Endothelial cell of umbilical vein (primary cell): ENCODE data around the gene RALA. TPM values are rescaled to one million over a fixed set of nuclear protein-coding genes. Genes with fewer than 3 reads are reported as not detected.

Experiments used
- BruUV-seq: library from RNA; stranded (reverse); fragments of 400-500 nt; replicated peaks from 2 replicates; lab custom pipeline; 2021; lab: Mats Ljungman, UMichigan
- CTCF ChIA-PET: fragments of 300-600, 350-600 bp; sonication (Branson Sonifier 250); formaldehyde crosslinking; loops from one replicate; lab custom pipeline; 2021; ENCODE audit warnings: antibody characterized with exemption, inconsistent platforms; lab: Charles Lee
- POLR2A ChIA-PET: fragments of 300-600, 350-600 bp; sonication (Branson Sonifier 250); formaldehyde crosslinking; loops from one replicate; lab custom pipeline; 2021; ENCODE audit warnings: antibody characterized with exemption, inconsistent platforms; lab: Charles Lee
- DNase-seq: peaks from one replicate; pipeline ENCODE4 v3.0.0-alpha.2; 2011; ENCODE audit warnings: low read depth, low spot score
- FAIRE-seq: peaks from 2 replicates; lab custom pipeline; 2011; peaks lifted over from hg19 to GRCh38; lab: Jason Lieb, UNC
- H2AFZ ChIP-seq: 2 replicates; pipeline ENCODE4 v1.6.0; 2012; ENCODE audit warnings: low read depth, low read length, control low read depth, inconsistent platforms
- H3K27ac ChIP-seq: 2 replicates; pipeline ENCODE4 v1.5.1; 2011; ENCODE audit warnings: low read depth, mild to moderate bottlenecking, control low read depth, low read length, moderate library complexity; ENCODE audit not compliant: insufficient read depth
- H3K27me3 ChIP-seq, 2 experiments: 2 replicates each; pipeline versions ENCODE4 v1.6.0 to v1.6.1; 2011; ENCODE audit warnings: low read length in 2 of 2, mixed read lengths in 1 of 2; ENCODE audit not compliant: control insufficient read depth in 2 of 2, insufficient read depth in 2 of 2
- H3K36me3 ChIP-seq, 2 experiments: 2 replicates in 1 of 2; 3 replicates in 1 of 2; pipeline ENCODE4 v1.5.1; 2011; ENCODE audit warnings: low read length in 2 of 2, mild to moderate bottlenecking in 1 of 2, moderate library complexity in 1 of 2; ENCODE audit not compliant: control insufficient read depth in 2 of 2, insufficient read depth in 2 of 2; ENCODE audit errors: extremely low read depth in 1 of 2
- H3K4me1 ChIP-seq: 3 replicates; pipeline ENCODE4 v1.5.1; 2011; ENCODE audit warnings: mild to moderate bottlenecking, low read length; ENCODE audit not compliant: control insufficient read depth, insufficient read depth; ENCODE audit errors: extremely low read depth
- H3K4me2 ChIP-seq: 2 replicates; pipeline ENCODE4 v1.6.1; 2011; ENCODE audit warnings: low read length, control low read depth, mixed read lengths; ENCODE audit not compliant: insufficient read depth
- H3K4me3 ChIP-seq, 3 experiments: fragments of 200-600 bp in 1 of 3; sonication (generic), shearing (Covaris generic) in 1 of 3; replicated peaks in 1 of 3; 2 replicates each; pipeline ENCODE4 v1.5.1; 2011 to 2016; ENCODE audit warnings: control low read depth in 3 of 3, low read length in 3 of 3, mild to moderate bottlenecking in 2 of 3, inconsistent platforms in 1 of 3, low read depth in 1 of 3, moderate library complexity in 1 of 3; ENCODE audit not compliant: insufficient read depth in 1 of 3
- H3K79me2 ChIP-seq: 2 replicates; pipeline ENCODE4 v1.6.0; 2012; ENCODE audit warnings: low read length, inconsistent platforms; ENCODE audit not compliant: control insufficient read depth, insufficient read depth
- H3K9ac ChIP-seq: replicated peaks from 2 replicates; pipeline ENCODE3; 2011; ENCODE audit warnings: low read length, control low read depth; ENCODE audit not compliant: insufficient read depth; ENCODE audit errors: extremely low read depth
- H3K9me1 ChIP-seq: replicated peaks from 3 replicates; pipeline ENCODE4 v1.6.0; 2011; ENCODE audit warnings: mild to moderate bottlenecking, low read length; ENCODE audit not compliant: control insufficient read depth, insufficient read depth; ENCODE audit errors: extremely low read depth
- H3K9me3 ChIP-seq: replicated peaks from 2 replicates; pipeline ENCODE4 v1.5.1; 2012; ENCODE audit warnings: low read length, inconsistent platforms; ENCODE audit not compliant: control insufficient read depth, insufficient read depth
- H4K20me1 ChIP-seq: replicated peaks from 2 replicates; pipeline ENCODE3; 2011; ENCODE audit warnings: mild to moderate bottlenecking, low read length; ENCODE audit not compliant: control insufficient read depth, insufficient read depth; ENCODE audit errors: extremely low read depth
- CTCF ChIP-seq, 2 donors: IDR thresholded peaks; 1 replicate in 1 of 2; 2 replicates in 1 of 2; pipeline ENCODE4 v1.5.1; 2011; ENCODE audit warnings: low read length in 2 of 2, mild to moderate bottlenecking in 2 of 2, moderate library complexity in 2 of 2, control low read depth in 1 of 2, inconsistent platforms in 1 of 2, low read depth in 1 of 2; ENCODE audit not compliant: insufficient read depth in 1 of 2; ENCODE audit errors: extremely low read depth in 1 of 2
- EZH2 ChIP-seq: IDR thresholded peaks from 2 replicates; pipeline ENCODE4 v1.6.1; 2012; ENCODE audit warnings: borderline replicate concordance, low read depth, mild to moderate bottlenecking, moderate library complexity, low read length, inconsistent platforms; ENCODE audit not compliant: severe bottlenecking
- FOS ChIP-seq: IDR thresholded peaks from 2 replicates; pipeline ENCODE4 v1.6.1; 2011; ENCODE audit warnings: mild to moderate bottlenecking, low read length, moderate library complexity, borderline replicate concordance; ENCODE audit not compliant: insufficient read depth
- GATA2 ChIP-seq: IDR thresholded peaks from 2 replicates; pipeline ENCODE4 v1.7.0; 2011; ENCODE audit warnings: low read depth, mild to moderate bottlenecking, moderate library complexity, mixed read lengths, low read length; ENCODE audit not compliant: insufficient read length, insufficient read depth
- JUN ChIP-seq: IDR thresholded peaks from 2 replicates; pipeline ENCODE4 v1.6.1; 2011; ENCODE audit warnings: borderline replicate concordance, low read depth; ENCODE audit not compliant: insufficient read length, insufficient read depth
- MAX ChIP-seq: IDR thresholded peaks from 2 replicates; pipeline ENCODE4 v1.6.1; 2011; ENCODE audit not compliant: insufficient read depth, insufficient read length
- MYC ChIP-seq: IDR thresholded peaks from one replicate; pipeline ENCODE4 v1.6.1; 2011; ENCODE audit warnings: mild to moderate bottlenecking, low read depth, low read length
- POLR2A ChIP-seq: IDR thresholded peaks from 2 replicates; pipeline ENCODE4 v1.6.1; 2012; ENCODE audit warnings: low read depth, mild to moderate bottlenecking, control low read depth, low read length
- POLR2AphosphoS5 ChIP-seq: IDR thresholded peaks from 2 replicates; pipeline ENCODE4 v1.6.1; 2012; ENCODE audit warnings: low read depth, mild to moderate bottlenecking, control low read depth, low read length, moderate library complexity; ENCODE audit not compliant: insufficient read depth
- dilution Hi-C: fragments of 300-500 bp; cut with MboI; formaldehyde crosslinking; loops from one replicate; pipeline ENCODE4 v1.15.0; 2019; ENCODE audit warnings: low sequenced_read_pairs; ENCODE audit not compliant: extremely low pct_ligation_motif_present
- intact Hi-C: fragments of 100-400 bp; cut with micrococcal nuclease; formaldehyde crosslinking; loops from one replicate; pipeline ENCODE4 v1.10.0; 2022
- polyA plus RNA-seq, 4 experiments: library from polyadenylated mRNA; depleted of rRNA in 3 of 4; stranded (reverse) in 3 of 4; unstranded in 1 of 4; fragments of >200 nt; gene quantifications; 2 replicates each; pipeline versions ENCODE4 v1.2.1 to v1.2.3, GENCODE V29; 2011 to 2012; ENCODE audit warnings: missing spikeins in 1 of 4
- total RNA-seq: library from RNA; stranded (reverse); gene quantifications from 2 replicates; pipeline ENCODE4 v1.2.3, GENCODE V29; 2021

Gene RALA
- total and polyA plus RNA-seq, 2 donors (not counting 3 experiments of a cell fraction or from before 2014, with no cell fraction given) = 91.1 to 191 TPM

GRCh38 chr7:39663263-39663662 lies 39.9 kb downstream of the RALA start:
- H3K27ac ChIP-seq = no peak overlapping the region
- no peaks in the 10 kb centered on the region for H3K9me3 ChIP-seq
- dilution Hi-C loops = no loop called here
- FAIRE-seq (no peak), DNase-seq (no peak)
- TF ChIP-seq POLR2AphosphoS5 (no peak), MAX (no peak), GATA2 (no peak), EZH2 (no peak), POLR2A (no peak), FOS (no peak), MYC (no peak), JUN (no peak), CTCF (IDR thresholded peaks at IDR 0.05; ENCODE audit: extremely low read depth in 1 of 2, insufficient read depth in 1 of 2, low read depth in 1 of 2, low read length in 2 of 2) (no peak)
- no peak overlapping the region for H3K9ac ChIP-seq
- H3K27me3 ChIP-seq = no peaks in the 10 kb centered on the region
- no peaks in the 10 kb centered on the region for H3K4me1 ChIP-seq
- peaks cover 45% of the 10 kb centered on the region for H4K20me1 ChIP-seq
- no peak overlapping the region for H3K4me3 ChIP-seq
- H3K79me2 ChIP-seq = peaks cover 96% of the 10 kb centered on the region
- no TSS peak for BruUV-seq
- intact Hi-C loops = no loop called here
- ChIA-PET POLR2A (no interaction called here), CTCF (interaction anchor here (0.9 to 1.0 kb wide), 2 partner anchors 62 to 83 kb away, joined by 3 to 4 read pairs; no protein-coding TSS in a partner anchor)
- H3K9me1 ChIP-seq = peaks cover 4% of the 10 kb centered on the region
- H3K36me3 ChIP-seq = peaks cover 5 to 15% of the 10 kb centered on the region in 2 experiments
- H3K4me2 ChIP-seq = no peak overlapping the region
- H2AFZ ChIP-seq = no peak overlapping the region
